HEK293T (cell line): ENCODE data around the gene PPP1CC.

Source experiments
- CTCF ChIA-PET: fragments of 350-600 bp; formaldehyde crosslinking; extraction: SDS; loops from one replicate; lab custom pipeline; 2021; ENCODE audit warnings: antibody characterized with exemption, inconsistent platforms; lab: Yijun Ruan, JAX
- POLR2A ChIA-PET: fragments of 350-600 bp; formaldehyde crosslinking; extraction: SDS; loops from one replicate; lab custom pipeline; 2020; ENCODE audit warnings: antibody characterized with exemption, inconsistent platforms; lab: Yijun Ruan, JAX
- DNase-seq: peaks from one replicate; pipeline ENCODE4 v3.0.0; 2012; ENCODE audit warnings: mixed read lengths; ENCODE audit errors: extremely low spot score
- ARNT ChIP-seq: fragments of 450-650 bp; IDR thresholded peaks from 2 replicates; pipeline ENCODE4 v1.6.1; 2017; ENCODE audit warnings: mild to moderate bottlenecking
- BHLHE40 ChIP-seq: fragments of 450-650 bp; IDR thresholded peaks from 2 replicates; pipeline ENCODE4 v1.6.1; 2016; ENCODE audit warnings: mild to moderate bottlenecking, moderate library complexity, borderline replicate concordance
- CTBP1 ChIP-seq: fragments of 450-650 bp; IDR thresholded peaks from 2 replicates; pipeline ENCODE4 v1.6.1; 2016; ENCODE audit warnings: borderline replicate concordance
- ELF4 ChIP-seq: fragments of 450-650 bp; IDR thresholded peaks from 2 replicates; pipeline ENCODE4 v1.6.1; 2017; ENCODE audit warnings: antibody characterized with exemption
- FOXA1 ChIP-seq: fragments of 450-650 bp; IDR thresholded peaks from 2 replicates; pipeline ENCODE4 v1.6.1; 2016; ENCODE audit warnings: mild to moderate bottlenecking
- FOXK2 ChIP-seq: fragments of 450-650 bp; IDR thresholded peaks from 2 replicates; pipeline ENCODE4 v1.6.1; 2016; ENCODE audit warnings: mild to moderate bottlenecking
- FOXM1 ChIP-seq: fragments of 450-650 bp; IDR thresholded peaks from 2 replicates; pipeline ENCODE4 v1.6.1; 2017; ENCODE audit warnings: mild to moderate bottlenecking, borderline replicate concordance
- HDGF ChIP-seq: fragments of 450-650 bp; IDR thresholded peaks from 2 replicates; pipeline ENCODE4 v1.6.1; 2017; ENCODE audit warnings: antibody characterized with exemption, borderline replicate concordance
- L3MBTL2 ChIP-seq: fragments of 450-650 bp; conservative IDR thresholded peaks from 2 replicates; pipeline ENCODE4 v1.6.1; 2016; ENCODE audit warnings: mild to moderate bottlenecking
- LEF1 ChIP-seq: fragments of 450-650 bp; IDR thresholded peaks from 2 replicates; pipeline ENCODE4 v1.6.1; 2017; ENCODE audit warnings: mild to moderate bottlenecking, borderline replicate concordance
- NFRKB ChIP-seq: fragments of 450-650 bp; IDR thresholded peaks from 2 replicates; pipeline ENCODE4 v1.6.1; 2016; ENCODE audit warnings: mild to moderate bottlenecking, moderate library complexity
- PKNOX1 ChIP-seq: fragments of 450-650 bp; IDR thresholded peaks from 2 replicates; pipeline ENCODE4 v1.6.1; 2016
- SP1 ChIP-seq: fragments of 450-650 bp; IDR thresholded peaks from 2 replicates; pipeline ENCODE4 v1.6.1; 2017
- SUZ12 ChIP-seq: fragments of 450-650 bp; IDR thresholded peaks from 2 replicates; pipeline ENCODE4 v1.6.1; 2016; ENCODE audit warnings: mild to moderate bottlenecking
- TARDBP ChIP-seq: fragments of 450-650 bp; IDR thresholded peaks from 2 replicates; pipeline ENCODE4 v1.6.1; 2016
- ZNF384 ChIP-seq: fragments of 450-650 bp; IDR thresholded peaks from 2 replicates; pipeline ENCODE4 v1.6.1; 2016

The PPP1CC gene

GRCh38 chr12:110677982-110678381, 64.7 kb downstream of the PPP1CC start:
- no peak for TF ChIP-seq FOXA1
- no peak for TF ChIP-seq HDGF
- TF ChIP-seq NFRKB: no peak
- no peak for TF ChIP-seq FOXK2
- no peak for TF ChIP-seq SP1
- TF ChIP-seq CTBP1: no peak
- TF ChIP-seq PKNOX1: no peak
- TF ChIP-seq L3MBTL2: no peak
- TF ChIP-seq ZNF384: no peak
- no peak for TF ChIP-seq ARNT
- no peak for TF ChIP-seq LEF1
- no peak for TF ChIP-seq SUZ12
- no peak for TF ChIP-seq FOXM1
- no peak for TF ChIP-seq TARDBP
- TF ChIP-seq BHLHE40: no peak
- no peak for TF ChIP-seq ELF4
- POLR2A ChIA-PET: no interaction called here
- CTCF ChIA-PET: interaction anchor here (1.6 kb wide), 1 partner anchor 16 kb away, joined by 3 read pairs; no protein-coding TSS in a partner anchor
- no peak for DNase-seq

GRCh38 chr12:110677206-110677911, 65.3 kb downstream of the PPP1CC start:
- ChIA-PET CTCF (interaction anchor here (1.6 kb wide), 1 partner anchor 17 kb away, joined by 3 read pairs; no protein-coding TSS in a partner anchor), POLR2A (no interaction called here)
- TF ChIP-seq TARDBP (no peak), PKNOX1 (no peak), SUZ12 (no peak), ELF4 (no peak), ZNF384 (no peak), LEF1 (no peak), FOXM1 (no peak), HDGF (no peak)
- no peak for DNase-seq

- POLR2A ChIA-PET: no interaction called here
- DNase-seq: no peak
- TF ChIP-seq TARDBP: no peak
- TF ChIP-seq FOXK2: no peak
- TF ChIP-seq L3MBTL2: no peak
- no peak for TF ChIP-seq BHLHE40
- TF ChIP-seq FOXM1: no peak
- TF ChIP-seq NFRKB: no peak
- CTCF ChIA-PET: no interaction called here
Measured at GRCh38 chr12:110676171-110676570, 66.5 kb downstream of the PPP1CC start.

- POLR2A ChIA-PET: no interaction called here
- CTCF ChIA-PET: no interaction called here
- no peak for DNase-seq
- TF ChIP-seq CTBP1: no peak
- no peak for TF ChIP-seq L3MBTL2
Measured at GRCh38 chr12:110670161-110670701, 72.5 kb downstream of the PPP1CC start.
